Renal cortex interstitium (tissue), 11 donors: Measurements from ENCODE around the gene TMEM238L. TPM values are rescaled to one million over a fixed set of nuclear protein-coding genes. Genes with fewer than 3 reads are reported as not detected.

Experiments used
- DNase-seq, 11 donors: peaks; one replicate each; pipeline ENCODE4 v3.0.0-alpha.2; 2013; ENCODE audit warnings: low read depth in 9 of 11, low spot score in 4 of 11; ENCODE audit errors: extremely low read depth in 1 of 11
- polyA plus RNA-seq, 3 donors: library from polyadenylated mRNA; unstranded; fragments of 120-200 nt; gene quantifications; one replicate each; pipeline ENCODE4 v1.2.1, GENCODE V29; 2013; ENCODE audit not compliant: insufficient read length in 3 of 3

TMEM238L gene
- polyA plus RNA-seq, 3 donors: 1.9 to 11.1 (median 2.9) TPM

- DNase-seq: no peak
These were observed 16.4 kb downstream of the TMEM238L start for GRCh38 chr17:10787306-10788045.

GRCh38 chr17:10785295-10785694, 18.6 kb downstream of the TMEM238L start:
- DNase-seq: no peak

- no peak for DNase-seq
These were observed 24.3 kb downstream of the TMEM238L start for GRCh38 chr17:10779609-10780008.

- DNase-seq: no peak
These were observed 26.0 kb downstream of the TMEM238L start for GRCh38 chr17:10777890-10778289.

GRCh38 chr17:10777131-10777807, 26.6 kb downstream of the TMEM238L start:
- DNase-seq: no peak

GRCh38 chr17:10776381-10776780, 27.5 kb downstream of the TMEM238L start:
- DNase-seq: no peak

- no peak for DNase-seq
These were observed 28.1 kb downstream of the TMEM238L start for GRCh38 chr17:10775740-10776356.

GRCh38 chr17:10775058-10775457, 28.8 kb downstream of the TMEM238L start:
- no peak for DNase-seq

- no peak for DNase-seq
These were observed 30.5 kb downstream of the TMEM238L start for GRCh38 chr17:10773391-10773790.

- DNase-seq: peak in 5 of 11 donors; percentile 21 to 57 (median 41)
These were observed 31.2 kb downstream of the TMEM238L start for GRCh38 chr17:10772425-10773380.

- no peak for DNase-seq
These were observed 32.8 kb downstream of the TMEM238L start for GRCh38 chr17:10771148-10771547.

GRCh38 chr17:10769840-10770239, 34.1 kb downstream of the TMEM238L start:
- no peak for DNase-seq

- no peak for DNase-seq
These were observed 35.1 kb downstream of the TMEM238L start for GRCh38 chr17:10768750-10769251.

GRCh38 chr17:10767232-10767631, 36.7 kb downstream of the TMEM238L start:
- DNase-seq: no peak

GRCh38 chr17:10762037-10762436, 41.9 kb downstream of the TMEM238L start:
- DNase-seq: no peak

- no peak for DNase-seq
These were observed 42.6 kb downstream of the TMEM238L start for GRCh38 chr17:10761281-10761680.

GRCh38 chr17:10758062-10758461, 45.8 kb downstream of the TMEM238L start:
- DNase-seq: no peak

GRCh38 chr17:10757647-10758046, 46.3 kb downstream of the TMEM238L start:
- DNase-seq: no peak

- no peak for DNase-seq
These were observed 46.8 kb downstream of the TMEM238L start for GRCh38 chr17:10757067-10757466.
